ENCODE measurements around the gene GADL1.

Gene GADL1

GRCh38 chr3:30713885-30714503 is 180.5 kb downstream of the GADL1 start:
- no peak for DNase-seq

GRCh38 chr3:30712991-30713390 is 181.5 kb downstream of the GADL1 start:
- no peak for DNase-seq

GRCh38 chr3:30711867-30712266 is 182.6 kb downstream of the GADL1 start:
- no peak for DNase-seq

- DNase-seq, result no peak
Observed at GRCh38 chr3:30711151-30711550, 183.3 kb downstream of the GADL1 start.

- no peak for DNase-seq
Observed at GRCh38 chr3:30710017-30710416, 184.4 kb downstream of the GADL1 start.

- DNase-seq, result no peak
Observed at GRCh38 chr3:30708472-30708871, 186.0 kb downstream of the GADL1 start.

- DNase-seq, result no peak
Observed at GRCh38 chr3:30707825-30708224, 186.6 kb downstream of the GADL1 start.

- DNase-seq, result no peak
Observed at GRCh38 chr3:30704931-30705890, 189.2 kb downstream of the GADL1 start.

- no peak for DNase-seq
Observed at GRCh38 chr3:30702828-30703397, 191.5 kb downstream of the GADL1 start.

- DNase-seq, result no peak
Observed at GRCh38 chr3:30702038-30702827, 192.2 kb downstream of the GADL1 start.

GRCh38 chr3:30700702-30701321 is 193.6 kb downstream of the GADL1 start:
- DNase-seq, result no peak

GRCh38 chr3:30699927-30700326 is 194.5 kb downstream of the GADL1 start:
- DNase-seq, result no peak

GRCh38 chr3:30698549-30698948 is 195.9 kb downstream of the GADL1 start:
- DNase-seq, result no peak

- DNase-seq, result no peak
Observed at GRCh38 chr3:30696896-30697295, 197.6 kb downstream of the GADL1 start.

- DNase-seq, result no peak
Observed at GRCh38 chr3:30696403-30696819, 198.1 kb downstream of the GADL1 start.

- no peak for DNase-seq
Observed at GRCh38 chr3:30695302-30696061, 199.0 kb downstream of the GADL1 start.

GRCh38 chr3:30694668-30695067 is 199.8 kb downstream of the GADL1 start:
- DNase-seq, result no peak

- DNase-seq, result no peak
Observed at GRCh38 chr3:30694148-30694547, 200.3 kb downstream of the GADL1 start.

GRCh38 chr3:30693470-30694120 is 200.9 kb downstream of the GADL1 start:
- DNase-seq, result peak; percentile 60

- DNase-seq, result no peak
Observed at GRCh38 chr3:30692498-30693130, 201.8 kb downstream of the GADL1 start.

GRCh38 chr3:30691944-30692343 is 202.5 kb downstream of the GADL1 start:
- DNase-seq, result no peak
